HG03432 (cell line): Measurements from ENCODE around the gene ZMIZ1.

ENCODE experiments used
- ATAC-seq: cut with Tn5 transposase; IDR thresholded peaks from one replicate; pipeline ENCODE4 v1.9.1; 2021; ENCODE audit warnings: mild to moderate bottlenecking, moderate library complexity; ENCODE audit not compliant: unreplicated experiment

Gene ZMIZ1

GRCh38 chr10:79135790-79136189, 67.0 kb downstream of the ZMIZ1 start:
- no peak for ATAC-seq

GRCh38 chr10:79136236-79137005, 67.7 kb downstream of the ZMIZ1 start:
- ATAC-seq: no peak

GRCh38 chr10:79137300-79137756, 68.6 kb downstream of the ZMIZ1 start:
- peak; percentile 41 for ATAC-seq

- peak; percentile 87 for ATAC-seq
Observed at GRCh38 chr10:79137826-79138225, 69.1 kb downstream of the ZMIZ1 start.

- no peak for ATAC-seq
Observed at GRCh38 chr10:79138449-79139123, 69.8 kb downstream of the ZMIZ1 start.

GRCh38 chr10:79139124-79139835, 70.5 kb downstream of the ZMIZ1 start:
- no peak for ATAC-seq

- no peak for ATAC-seq
Observed at GRCh38 chr10:79140085-79140793, 71.5 kb downstream of the ZMIZ1 start.

- ATAC-seq: no peak
Observed at GRCh38 chr10:79140855-79141254, 72.1 kb downstream of the ZMIZ1 start.

- ATAC-seq: no peak
Observed at GRCh38 chr10:79142064-79142491, 73.3 kb downstream of the ZMIZ1 start.

- no peak for ATAC-seq
Observed at GRCh38 chr10:79142522-79143309, 74.0 kb downstream of the ZMIZ1 start.

- ATAC-seq: no peak
Observed at GRCh38 chr10:79143879-79144278, 75.1 kb downstream of the ZMIZ1 start.

GRCh38 chr10:79144351-79145173, 75.8 kb downstream of the ZMIZ1 start:
- ATAC-seq: no peak

GRCh38 chr10:79145174-79145483, 76.4 kb downstream of the ZMIZ1 start:
- no peak for ATAC-seq

GRCh38 chr10:79145517-79146470, 77.0 kb downstream of the ZMIZ1 start:
- ATAC-seq: no peak

GRCh38 chr10:79146611-79147130, 77.9 kb downstream of the ZMIZ1 start:
- ATAC-seq: peak; percentile 37

- no peak for ATAC-seq
Observed at GRCh38 chr10:79147306-79147705, 78.5 kb downstream of the ZMIZ1 start.

GRCh38 chr10:79147796-79148451, 79.2 kb downstream of the ZMIZ1 start:
- ATAC-seq: no peak
